HG03469 (cell line): ENCODE data around the gene CFAP65.

Experiments used
- ATAC-seq: cut with Tn5 transposase; IDR thresholded peaks from one replicate; pipeline ENCODE4 v1.9.1; 2021; ENCODE audit warnings: mild to moderate bottlenecking, moderate library complexity, moderate number of reproducible peaks; ENCODE audit not compliant: unreplicated experiment

The CFAP65 gene

GRCh38 chr2:219032051-219032745 lies 9.1 kb downstream of the CFAP65 start:
- ATAC-seq, result no peak

DNA sequence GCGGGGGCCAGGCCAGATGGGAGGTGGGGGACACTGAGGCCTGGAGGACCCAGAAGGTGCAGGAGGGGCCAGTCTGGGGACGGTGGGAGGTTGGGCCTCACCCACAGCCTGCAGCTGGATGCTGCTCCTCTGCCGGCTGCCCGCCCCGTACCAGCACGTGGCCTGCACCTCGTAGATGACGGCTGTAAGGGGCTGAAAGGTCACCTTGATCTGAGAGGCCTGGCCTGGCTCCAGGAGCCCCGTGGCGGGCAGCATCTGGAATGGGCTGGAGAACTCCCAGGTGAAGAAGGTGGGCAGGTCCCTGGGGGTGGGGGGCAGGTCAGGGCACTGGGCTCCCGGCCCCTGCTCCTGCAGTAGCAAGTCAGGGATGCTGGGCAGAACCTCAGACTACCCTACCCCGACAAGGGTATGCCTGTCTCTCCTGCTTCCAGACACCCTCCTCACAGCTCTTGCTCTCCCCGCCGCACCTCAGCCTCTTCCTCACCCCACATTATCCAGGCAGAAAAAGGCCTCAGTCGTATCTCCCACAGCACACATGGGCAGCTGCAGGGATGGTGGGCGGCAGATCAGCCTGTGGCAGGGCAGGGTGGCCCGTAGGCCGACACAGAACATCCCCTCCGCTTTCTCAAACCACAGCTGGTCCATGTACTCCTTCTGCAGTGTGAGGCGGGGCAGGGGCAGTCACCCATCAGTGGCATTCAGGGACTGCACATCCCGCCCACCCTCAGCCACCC lies 10.1 kb downstream of the CFAP65 start:
- ATAC-seq, result no peak

DNA sequence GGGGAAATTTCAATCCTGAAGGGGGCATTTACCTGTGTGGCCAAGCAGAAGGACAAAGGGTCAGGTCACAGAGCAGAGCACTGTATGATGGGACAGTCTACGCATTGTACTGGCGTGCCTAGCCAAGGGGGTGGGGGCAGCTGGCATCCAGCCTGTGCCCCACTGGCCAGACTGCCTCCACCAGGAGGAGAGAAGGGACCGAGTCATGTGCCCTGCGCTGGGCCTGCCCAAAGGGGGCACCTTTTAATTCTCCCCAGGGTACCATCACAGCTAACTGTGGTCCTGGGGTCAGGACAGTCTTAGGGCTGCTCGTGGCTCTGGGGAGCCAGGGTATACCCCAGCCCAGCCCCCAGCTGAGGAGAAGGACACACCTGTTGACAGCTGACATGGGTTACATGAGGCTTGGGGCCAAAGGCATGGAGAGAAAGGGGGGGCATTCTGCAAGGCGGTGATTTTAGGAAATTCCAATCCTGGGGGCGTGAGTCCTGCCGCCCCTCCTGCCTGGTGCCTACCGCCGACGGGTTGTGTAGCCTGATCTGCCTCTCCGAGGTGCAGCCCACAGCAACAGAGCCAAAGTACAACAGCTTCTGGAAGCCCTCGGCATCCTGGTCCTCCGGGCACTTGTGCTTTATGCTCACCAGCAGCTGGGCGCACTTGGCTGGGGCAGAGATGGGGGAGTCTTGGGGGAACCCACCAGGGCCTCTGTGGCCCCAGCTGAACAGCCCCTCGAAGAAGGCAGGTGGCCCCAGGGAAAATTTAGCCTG lies 11.0 kb downstream of the CFAP65 start:
- no peak for ATAC-seq

DNA sequence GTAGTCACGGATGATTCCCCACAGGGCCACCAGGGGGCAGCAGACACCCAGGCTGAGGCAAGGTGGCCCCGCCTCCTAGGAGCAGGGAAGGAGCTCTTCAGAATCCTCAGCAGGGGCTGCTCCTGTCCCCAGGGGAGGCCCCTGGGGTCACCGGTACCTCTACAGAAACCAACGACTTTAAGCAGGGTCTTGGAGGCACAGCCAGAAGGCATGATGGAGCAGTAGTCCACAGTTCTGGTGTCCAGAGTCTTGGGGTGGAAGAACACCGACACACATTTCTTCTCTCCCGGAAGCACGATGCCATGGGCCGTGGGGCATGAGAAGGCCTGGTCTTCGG lies 11.5 kb downstream of the CFAP65 start:
- ATAC-seq, result no peak

DNA sequence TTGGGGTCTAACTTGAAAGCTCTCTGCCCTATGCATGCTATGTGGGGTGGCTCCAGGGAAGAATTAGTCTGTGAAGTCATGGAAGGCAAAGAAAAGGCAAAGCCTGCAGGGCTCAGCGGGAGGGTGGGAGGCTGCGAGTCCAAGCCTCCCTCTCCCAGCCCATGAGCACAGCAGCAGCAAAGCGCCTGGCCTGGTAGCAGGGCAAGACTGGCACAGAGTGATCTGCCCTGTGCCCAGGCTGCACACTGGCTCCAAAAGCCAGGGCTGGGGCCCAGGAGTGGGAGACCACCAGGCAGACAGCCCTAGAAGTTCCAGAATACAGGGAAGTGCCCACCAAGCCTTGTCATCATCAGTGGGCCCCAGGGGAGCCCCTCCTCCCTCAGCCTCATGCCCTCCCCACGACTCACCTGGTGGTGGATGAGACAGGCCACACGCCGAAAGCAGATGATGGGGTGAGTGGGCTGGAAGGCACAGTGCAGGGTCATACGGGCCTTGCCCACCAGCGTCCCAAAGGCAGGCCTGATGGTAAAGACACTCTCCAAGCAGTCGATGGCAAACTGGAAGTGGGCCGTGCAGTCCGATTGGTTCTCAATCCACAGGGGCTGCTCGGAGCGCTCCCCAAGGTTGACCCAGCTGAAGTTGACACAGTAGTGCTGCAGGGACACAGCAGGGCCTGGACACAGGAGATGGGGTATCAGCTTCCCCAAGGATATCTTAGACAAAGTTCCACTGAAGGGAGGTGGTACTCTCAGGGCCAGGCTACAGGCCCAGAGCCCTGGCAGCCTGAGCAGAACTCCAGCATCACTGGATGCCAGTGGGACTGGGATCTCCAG lies 12.1 kb downstream of the CFAP65 start:
- no peak for ATAC-seq

DNA sequence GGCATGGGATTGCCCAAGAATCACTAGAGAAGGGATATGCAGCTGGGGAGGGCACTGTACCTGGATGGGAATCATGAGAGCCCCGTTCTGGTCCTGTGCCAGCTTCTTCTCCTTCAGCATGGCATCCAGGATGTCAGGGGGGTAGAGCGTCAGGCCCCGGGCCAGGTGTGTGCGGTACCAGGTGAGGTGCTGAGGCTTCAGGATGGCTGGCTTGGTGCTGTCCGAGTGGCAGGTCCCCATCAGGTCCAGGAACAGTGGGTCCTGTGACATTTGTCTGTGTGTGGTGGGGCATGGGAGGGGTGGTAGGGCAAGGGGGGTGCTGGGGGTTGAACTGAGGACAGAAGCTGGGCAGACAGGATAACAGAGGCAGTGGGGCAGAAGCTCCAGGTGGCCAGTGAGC lies 13.2 kb downstream of the CFAP65 start:
- ATAC-seq, result no peak

- no peak for ATAC-seq
These were observed 13.7 kb downstream of the CFAP65 start for GRCh38 chr2:219027511-219028055.

DNA sequence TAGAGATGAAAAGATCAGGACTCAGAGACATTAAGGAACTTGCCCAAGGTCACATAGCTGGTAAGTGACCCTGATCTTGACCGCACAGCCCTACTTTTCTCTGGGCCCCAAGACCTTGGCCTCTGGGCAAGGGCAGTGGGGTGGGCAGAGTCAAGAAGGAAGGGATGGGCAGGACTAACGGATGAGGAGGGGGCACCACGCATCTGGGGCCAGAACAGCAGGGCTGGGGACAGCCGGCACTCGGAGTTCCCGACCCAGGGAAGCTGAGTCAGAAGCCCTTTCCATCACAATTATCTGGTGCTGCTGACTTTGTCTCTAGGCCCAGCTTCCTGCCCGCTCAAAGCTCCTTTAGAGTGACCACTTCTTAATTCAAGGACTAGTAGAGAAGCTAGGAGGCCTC lies 14.4 kb downstream of the CFAP65 start:
- ATAC-seq, result no peak

GRCh38 chr2:219025637-219026585 lies 15.4 kb downstream of the CFAP65 start:
- no peak for ATAC-seq

DNA sequence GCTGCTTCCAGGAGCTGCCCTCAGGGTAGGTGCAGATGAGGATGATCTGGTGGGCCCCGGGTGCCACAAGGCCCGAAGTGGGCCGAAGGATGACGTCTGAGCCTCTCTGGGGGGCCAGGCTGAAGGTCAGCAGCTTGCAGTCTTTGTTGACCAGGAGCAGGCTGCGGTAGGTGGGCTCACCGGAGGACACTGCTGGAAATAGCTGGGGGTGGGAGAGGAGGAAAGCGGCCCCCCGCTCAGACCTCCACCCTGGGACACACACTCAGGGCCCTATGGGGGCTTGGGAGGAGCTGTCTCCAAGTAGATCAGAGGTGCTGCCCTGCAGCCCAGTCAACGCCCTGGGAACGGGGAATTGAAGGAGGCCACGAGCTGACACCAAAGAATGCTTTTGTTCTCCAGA lies 17.3 kb downstream of the CFAP65 start:
- no peak for ATAC-seq

GRCh38 chr2:219023045-219023605 lies 18.2 kb downstream of the CFAP65 start:
- no peak for ATAC-seq

GRCh38 chr2:219022616-219023015 lies 18.7 kb downstream of the CFAP65 start:
- ATAC-seq, result no peak

DNA sequence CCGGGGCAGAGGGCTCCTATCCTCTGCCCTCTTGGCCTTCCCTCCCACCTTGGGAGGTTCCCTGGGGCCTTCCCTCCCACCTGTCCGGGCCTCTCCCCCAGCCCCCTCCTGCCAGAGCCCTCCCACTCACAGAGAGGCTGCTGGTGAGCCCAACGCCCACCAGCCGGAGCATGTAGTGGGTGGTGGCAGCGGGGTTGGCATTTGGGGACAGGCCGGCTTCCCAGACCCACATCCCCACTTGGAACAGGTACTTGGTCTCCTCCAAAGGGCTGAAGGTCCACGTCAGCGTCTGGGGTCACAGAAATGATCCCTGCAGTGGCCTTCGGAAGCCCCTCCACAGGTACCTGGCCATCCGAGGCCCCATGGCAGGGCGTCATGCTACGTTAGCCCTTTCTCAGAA lies 19.3 kb downstream of the CFAP65 start:
- no peak for ATAC-seq

DNA sequence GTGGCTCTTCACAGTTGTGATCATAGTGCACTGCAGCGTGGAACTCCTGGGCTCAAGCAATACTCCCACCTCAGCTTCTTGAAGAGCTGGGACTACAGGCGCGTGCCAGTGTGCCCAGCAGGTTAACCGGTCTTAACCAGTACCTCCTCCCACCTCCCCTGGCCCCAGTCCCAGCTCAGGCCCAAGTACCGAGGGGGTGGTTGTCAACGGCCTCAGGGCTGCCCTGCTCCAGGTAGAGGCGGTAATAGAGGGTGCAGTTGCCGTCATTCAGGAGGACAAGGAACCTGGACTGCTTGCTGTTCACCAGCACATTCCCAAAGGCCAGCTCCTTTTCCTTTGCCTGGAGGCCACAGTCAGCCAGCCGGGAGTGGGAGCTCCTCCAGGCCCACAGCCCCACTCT lies 19.7 kb downstream of the CFAP65 start:
- no peak for ATAC-seq

DNA sequence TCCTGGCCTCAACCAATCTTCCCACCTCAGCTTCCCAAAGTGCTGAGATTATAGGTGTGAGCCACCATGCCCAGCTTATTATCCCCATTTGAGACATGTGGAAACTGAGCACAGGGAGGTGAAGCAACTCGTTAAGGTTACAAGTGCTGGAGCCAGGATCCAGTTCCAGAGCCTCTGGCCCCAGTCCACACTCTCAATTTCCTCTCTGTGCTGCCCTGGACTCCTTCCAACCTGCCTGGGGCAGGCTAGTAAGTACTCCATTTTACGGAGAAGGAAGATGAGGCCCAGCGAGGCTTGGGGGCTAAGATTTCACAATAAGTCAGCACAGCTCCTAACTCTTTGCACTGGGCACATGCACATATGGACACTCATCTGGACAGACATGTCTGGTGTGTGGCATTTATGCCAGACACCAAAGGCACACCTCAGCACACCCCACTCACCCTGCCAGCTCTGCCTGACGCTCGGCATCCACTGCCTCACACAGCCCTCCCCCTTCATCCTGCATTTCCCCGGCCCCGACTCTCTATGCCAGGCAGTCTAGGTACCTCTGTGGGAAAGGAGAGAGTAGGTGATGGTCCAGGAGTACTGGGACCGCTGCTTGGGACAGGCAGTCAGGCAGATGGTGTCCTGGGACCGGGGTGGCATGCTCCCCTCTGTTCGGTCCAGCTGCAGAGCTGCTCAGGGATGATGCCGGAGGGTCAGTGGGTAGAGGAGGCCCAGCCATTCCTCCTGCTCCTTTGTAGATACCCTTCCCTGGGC lies 20.5 kb downstream of the CFAP65 start:
- ATAC-seq, result no peak

GRCh38 chr2:219019436-219019835 lies 21.9 kb downstream of the CFAP65 start:
- no peak for ATAC-seq

GRCh38 chr2:219018726-219019125 lies 22.6 kb downstream of the CFAP65 start:
- ATAC-seq, result no peak

- ATAC-seq, result no peak
These were observed 23.0 kb downstream of the CFAP65 start for GRCh38 chr2:219018286-219018685.
